Measurements from ENCODE around the gene TAX1BP3. TPM values are rescaled to one million over a fixed set of nuclear protein-coding genes. Genes with fewer than 3 reads are reported as not detected.

Gene TAX1BP3
- total and polyA plus RNA-seq, 2 of the 13 experiments (the other 11 are each of a cell fraction or from before 2014, with no cell fraction given), result 16.7 to 45.1 TPM

- TF ChIP-seq SOX13 (IDR thresholded peaks at IDR 0.05) (no peak), SOX13 (CRISPR knock-in tag; conservative IDR thresholded peaks at IDR 0.05 in 1 of 2, IDR thresholded peaks at IDR 0.05 in 1 of 2) (peak in 1 of 2 experiments; percentile 30; a peak in 1 of 4 replicates), ATF7-NPFF (CRISPR knock-in tag; IDR thresholded peaks at IDR 0.05; ENCODE audit: low read depth) (no peak), NR2F6 (IDR thresholded peaks at IDR 0.05) (no peak; the same call in 1 of the 2 replicates), NR2F6 (CRISPR knock-in tag; IDR thresholded peaks at IDR 0.05) (peak; percentile 57; the same call in 1 of the 2 replicates), CBX1 (IDR thresholded peaks at IDR 0.05; ENCODE audit: low read depth) (peak; percentile 55), ZNF230 (CRISPR knock-in tag; IDR thresholded peaks at IDR 0.05) (peak; percentile 15), ELF1 (CRISPR knock-in tag; IDR thresholded peaks at IDR 0.05) (peak; percentile 84), ZNF263 (CRISPR knock-in tag; IDR thresholded peaks at IDR 0.05) (no peak; the same call in 1 of the 2 replicates), DNMT3B (CRISPR knock-in tag; conservative IDR thresholded peaks at IDR 0.05) (no peak), SOX6 (IDR thresholded peaks at IDR 0.05) (no peak), SOX6 (CRISPR knock-in tag; IDR thresholded peaks at IDR 0.05) (peak; percentile 59), ZNF318 (CRISPR knock-in tag; IDR thresholded peaks at IDR 0.05) (peak; percentile 73; the same call in 1 of the 2 replicates), BATF2 (CRISPR knock-in tag; IDR thresholded peaks at IDR 0.05) (no peak), FOXO1 (CRISPR knock-in tag; IDR thresholded peaks at IDR 0.05) (peak; percentile 27; the same call in 1 of the 2 replicates), MAF1 (CRISPR knock-in tag; IDR thresholded peaks at IDR 0.05; ENCODE audit: borderline replicate concordance) (0 out of 2 replicates have a peak, but pooled peaks have one; percentile 56), IRX3 (CRISPR knock-in tag; IDR thresholded peaks at IDR 0.05; ENCODE audit: borderline replicate concordance, low read depth) (no peak), WIZ (CRISPR knock-in tag; IDR thresholded peaks at IDR 0.05) (no peak)
- TF ChIP-seq, protein P1, sequence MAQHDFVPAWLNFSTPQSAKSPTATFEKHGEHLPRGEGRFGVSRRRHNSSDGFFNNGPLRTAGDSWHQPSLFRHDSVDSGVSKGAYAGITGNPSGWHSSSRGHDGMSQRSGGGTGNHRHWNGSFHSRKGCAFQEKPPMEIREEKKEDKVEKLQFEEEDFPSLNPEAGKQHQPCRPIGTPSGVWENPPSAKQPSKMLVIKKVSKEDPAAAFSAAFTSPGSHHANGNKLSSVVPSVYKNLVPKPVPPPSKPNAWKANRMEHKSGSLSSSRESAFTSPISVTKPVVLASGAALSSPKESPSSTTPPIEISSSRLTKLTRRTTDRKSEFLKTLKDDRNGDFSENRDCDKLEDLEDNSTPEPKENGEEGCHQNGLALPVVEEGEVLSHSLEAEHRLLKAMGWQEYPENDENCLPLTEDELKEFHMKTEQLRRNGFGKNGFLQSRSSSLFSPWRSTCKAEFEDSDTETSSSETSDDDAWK (CRISPR knock-in tag; IDR thresholded peaks at IDR 0.05), result no peak
These were observed 32.0 kb downstream of the TAX1BP3 start, which contains the start of the genes CTNS and SHPK (continued) for GRCh38 chr17:3636154-3636907.
